ENCODE measurements around the gene SPAG16.
"Not testable (repeated sequence)": the region's sequence is repeated elsewhere in the genome, so short reads cannot be mapped to it uniquely, and the experiment has no call there.

GRCh38 chr2:213718411-213718810, 434.1 kb downstream of the SPAG16 start:
- not testable (repeated sequence) for TF ChIP-seq CTCF, POLR2A (IDR thresholded peaks at IDR 0.05)
